OCI-LY1 (cell line): ENCODE results near the gene KATNAL1.

Experiments
- H2AFZ ChIP-seq: fragments of 200-600 bp; sonication (generic), shearing (Covaris generic); 2 replicates; pipeline ENCODE4 v1.6.0; 2014; ENCODE audit warnings: antibody characterized with exemption, mild to moderate bottlenecking, low read length
- H3F3A ChIP-seq: fragments of 200-600 bp; sonication (generic), shearing (Covaris generic); 2 replicates; pipeline ENCODE4 v1.6.0; 2014; ENCODE audit warnings: mild to moderate bottlenecking, antibody characterized with exemption, low read length, moderate library complexity; ENCODE audit not compliant: insufficient read depth
- H3K27ac ChIP-seq: fragments of 200-600 bp; sonication (generic); 2 replicates; pipeline ENCODE4 v1.5.1; 2014; ENCODE audit warnings: low read length, mixed run types, mild to moderate bottlenecking, low read depth; ENCODE audit not compliant: poor library complexity, severe bottlenecking
- H3K27me3 ChIP-seq: fragments of 200-600 bp; sonication (generic); 2 replicates; pipeline ENCODE4 v1.6.0; 2014; ENCODE audit warnings: antibody characterized with exemption, mild to moderate bottlenecking, low read length, moderate library complexity; ENCODE audit not compliant: insufficient read depth
- H3K36me3 ChIP-seq: fragments of 200-600 bp; sonication (generic); 2 replicates; pipeline ENCODE4 v1.6.1; 2014; ENCODE audit warnings: mild to moderate bottlenecking, antibody characterized with exemption, low read length, moderate library complexity, mixed read lengths; ENCODE audit not compliant: insufficient read depth
- H3K4me1 ChIP-seq: fragments of 200-600 bp; sonication (generic); 2 replicates; pipeline ENCODE4 v1.5.1; 2014; ENCODE audit warnings: mild to moderate bottlenecking, low read length, moderate library complexity; ENCODE audit not compliant: insufficient read depth, severe bottlenecking
- H3K4me2 ChIP-seq: fragments of 200-600 bp; sonication (generic), shearing (Covaris generic); 2 replicates; pipeline ENCODE4 v1.6.1; 2014; ENCODE audit warnings: low read length
- H3K4me3 ChIP-seq: fragments of 200-600 bp; sonication (generic); 2 replicates; pipeline ENCODE4 v1.5.1; 2014; ENCODE audit warnings: low read length, low read depth, mild to moderate bottlenecking, mixed read lengths; ENCODE audit not compliant: poor library complexity, severe bottlenecking
- H3K79me2 ChIP-seq: fragments of 200-600 bp; shearing (Covaris generic); 2 replicates; pipeline ENCODE4 v1.6.1; 2016; ENCODE audit warnings: mixed run types, low read length, mixed read lengths; ENCODE audit not compliant: insufficient read depth
- H3K9ac ChIP-seq: fragments of 200-600 bp; sonication (generic), shearing (Covaris generic); 2 replicates; pipeline ENCODE4 v1.6.1; 2014; ENCODE audit warnings: mild to moderate bottlenecking, low read length, mixed read lengths
- H3K9me2 ChIP-seq: fragments of 200-600 bp; sonication (generic), shearing (Covaris generic); 2 replicates; pipeline ENCODE4 v1.6.1; 2014; ENCODE audit warnings: low read depth, mild to moderate bottlenecking, low read length, mixed read lengths
- H3K9me3 ChIP-seq: fragments of 200-600 bp; shearing (Covaris generic); 2 replicates; pipeline ENCODE4 v1.6.1; 2014; ENCODE audit warnings: low read length, mixed read lengths
- H4K20me1 ChIP-seq: fragments of 200-600 bp; sonication (generic), shearing (Covaris generic); 2 replicates; pipeline ENCODE4 v1.6.0; 2016; ENCODE audit warnings: mild to moderate bottlenecking, low read length; ENCODE audit not compliant: insufficient read depth
- CTCF ChIP-seq: fragments of 200-600 bp; sonication (generic), shearing (Covaris generic); IDR thresholded peaks from 2 replicates; pipeline ENCODE4 v1.5.1; 2017; ENCODE audit warnings: mild to moderate bottlenecking, antibody characterized with exemption, low read length, moderate library complexity, mixed read lengths
- EZH2 ChIP-seq: fragments of 200-600 bp; sonication (generic), shearing (Covaris generic); IDR thresholded peaks from 2 replicates; pipeline ENCODE4 v1.8.0; 2017; ENCODE audit warnings: borderline replicate concordance, mixed run types, mild to moderate bottlenecking, antibody characterized with exemption, low read length, moderate library complexity, mixed read lengths

The KATNAL1 gene

GRCh38 chr13:30299786-30300185 lies 7.6 kb downstream of the KATNAL1 start:
- Histone ChIP-seq H3K9me2 (no peaks in the 10 kb centered on the region), H3K4me1 (peaks cover 30% of the 10 kb centered on the region), H2AFZ (no peak overlapping the region), H3K79me2 (peaks cover 59% of the 10 kb centered on the region), H3K36me3 (no peaks in the 10 kb centered on the region), H3K4me2 (no peak overlapping the region), H4K20me1 (no peaks in the 10 kb centered on the region), H3K9me3 (peaks cover 5% of the 10 kb centered on the region; the same call in 1 of the 2 replicates), H3K9ac (no peak overlapping the region), H3K27ac (no peak overlapping the region), H3K27me3 (no peaks in the 10 kb centered on the region), H3F3A (no peaks in the 10 kb centered on the region), H3K4me3 (no peak overlapping the region)
- TF ChIP-seq CTCF (no peak), EZH2 (no peak)

- Histone ChIP-seq H3K36me3 (no peaks in the 10 kb centered on the region), H3K27me3 (no peaks in the 10 kb centered on the region), H3K4me2 (no peak overlapping the region), H3K79me2 (peaks cover 19% of the 10 kb centered on the region), H3K4me3 (no peak overlapping the region), H4K20me1 (no peaks in the 10 kb centered on the region), H3K4me1 (peaks cover 6% of the 10 kb centered on the region), H3F3A (no peaks in the 10 kb centered on the region), H3K9me3 (peaks cover 5% of the 10 kb centered on the region; the same call in 1 of the 2 replicates), H2AFZ (no peak overlapping the region), H3K27ac (no peak overlapping the region), H3K9me2 (no peaks in the 10 kb centered on the region), H3K9ac (no peak overlapping the region)
- TF ChIP-seq EZH2 (no peak), CTCF (no peak)
Measured at GRCh38 chr13:30295116-30295515, 12.2 kb downstream of the KATNAL1 start.

- H3K9me2 ChIP-seq = no peaks in the 10 kb centered on the region
- H3K4me3 ChIP-seq = no peak overlapping the region
- no peaks in the 10 kb centered on the region for H3K27me3 ChIP-seq
- no peaks in the 10 kb centered on the region for H3F3A ChIP-seq
- peaks cover 14% of the 10 kb centered on the region for H3K79me2 ChIP-seq
- H3K4me2 ChIP-seq = no peak overlapping the region
- H2AFZ ChIP-seq = no peak overlapping the region
- no peak overlapping the region for H3K9ac ChIP-seq
- no peaks in the 10 kb centered on the region for H4K20me1 ChIP-seq
- no peak overlapping the region for H3K27ac ChIP-seq
- H3K36me3 ChIP-seq = no peaks in the 10 kb centered on the region
- no peak for TF ChIP-seq EZH2
- TF ChIP-seq CTCF = no peak
- H3K9me3 ChIP-seq = peaks cover 5% of the 10 kb centered on the region; the same call in 1 of the 2 replicates
- H3K4me1 ChIP-seq = peaks cover 6% of the 10 kb centered on the region
Measured at GRCh38 chr13:30294004-30294403, 13.3 kb downstream of the KATNAL1 start.
